ENCODE measurements around the gene FHOD3.

The FHOD3 gene

GRCh38 chr18:36640021-36640952 lies 342.8 kb downstream of the FHOD3 start:
- DNase-seq, result no peak

- DNase-seq, result no peak
These were observed 345.5 kb downstream of the FHOD3 start for GRCh38 chr18:36643061-36643460.

GRCh38 chr18:36648803-36649202 lies 351.3 kb downstream of the FHOD3 start:
- no peak for DNase-seq

- DNase-seq, result no peak
These were observed 351.7 kb downstream of the FHOD3 start for GRCh38 chr18:36649205-36649604.

GRCh38 chr18:36650266-36650665 lies 352.8 kb downstream of the FHOD3 start:
- DNase-seq, result no peak

- no peak for DNase-seq
These were observed 353.4 kb downstream of the FHOD3 start for GRCh38 chr18:36650906-36651305.

- no peak for DNase-seq
These were observed 355.0 kb downstream of the FHOD3 start for GRCh38 chr18:36652503-36652902.

GRCh38 chr18:36653141-36653869 lies 355.8 kb downstream of the FHOD3 start:
- no peak for DNase-seq

GRCh38 chr18:36653870-36654269 lies 356.4 kb downstream of the FHOD3 start:
- no peak for DNase-seq

GRCh38 chr18:36655074-36655473 lies 357.6 kb downstream of the FHOD3 start:
- DNase-seq, result no peak

- DNase-seq, result no peak
These were observed 358.4 kb downstream of the FHOD3 start for GRCh38 chr18:36655930-36656329.

- DNase-seq, result no peak
These were observed 361.1 kb downstream of the FHOD3 start for GRCh38 chr18:36658611-36659010.

- DNase-seq, result no peak
These were observed 362.8 kb downstream of the FHOD3 start for GRCh38 chr18:36660311-36660710.

GRCh38 chr18:36661999-36662398 lies 364.5 kb downstream of the FHOD3 start:
- DNase-seq, result peak; percentile 17

- DNase-seq, result no peak
These were observed 365.8 kb downstream of the FHOD3 start for GRCh38 chr18:36663312-36663711.

- DNase-seq, result no peak
These were observed 368.4 kb downstream of the FHOD3 start for GRCh38 chr18:36665952-36666351.

GRCh38 chr18:36667811-36668210 lies 370.3 kb downstream of the FHOD3 start:
- DNase-seq, result no peak

- DNase-seq, result no peak
These were observed 370.8 kb downstream of the FHOD3 start for GRCh38 chr18:36668349-36668748.

- peak; percentile 99 for DNase-seq
These were observed 375.2 kb downstream of the FHOD3 start for GRCh38 chr18:36672437-36673344.

- DNase-seq, result no peak
These were observed 375.9 kb downstream of the FHOD3 start for GRCh38 chr18:36673452-36673851.

GRCh38 chr18:36675076-36675475 lies 377.6 kb downstream of the FHOD3 start:
- no peak for DNase-seq

- DNase-seq, result no peak
These were observed 378.0 kb downstream of the FHOD3 start for GRCh38 chr18:36675542-36675941.

- no peak for DNase-seq
These were observed 379.1 kb downstream of the FHOD3 start for GRCh38 chr18:36676629-36677028.

Data from NCI-H1105 treated with DMSO at 0.1 percent for 48 hours (cell line).